GM19467 (cell line): ENCODE results near the gene OR6C76.

Source experiments
- ATAC-seq: cut with Tn5 transposase; IDR thresholded peaks from one replicate; pipeline ENCODE4 v1.9.1; 2021; ENCODE audit warnings: mild to moderate bottlenecking, moderate library complexity; ENCODE audit not compliant: unreplicated experiment

The OR6C76 gene

GRCh38 chr12:55467836-55468235 lies 41.8 kb downstream of the OR6C76 start:
- ATAC-seq: no peak

- no peak for ATAC-seq
Observed at GRCh38 chr12:55469291-55469690, 43.2 kb downstream of the OR6C76 start.

GRCh38 chr12:55470088-55470829 lies 44.2 kb downstream of the OR6C76 start, which contains the start of gene OR6C70:
Gene OR6C70, minus strand, starts transcription at chr12:55470138. Its CDS starts 0 bp downstream, at chr12:55470138.
- ATAC-seq: no peak

- ATAC-seq: no peak
Observed at GRCh38 chr12:55472264-55472663, 46.2 kb downstream of the OR6C76 start.
